Liver (tissue), 9 donors: ENCODE data around the gene ZSCAN18. TPM values are rescaled to one million over a fixed set of nuclear protein-coding genes. Genes with fewer than 3 reads are reported as not detected.

Experiments used
- DNase-seq: peaks from one replicate; pipeline ENCODE4 v3.0.0-alpha.2; 2017; ENCODE audit warnings: low spot score
- H3K27ac ChIP-seq, 2 donors: one replicate each; pipeline ENCODE4 v1.7.0; 2013; ENCODE audit warnings: inconsistent platforms in 2 of 2, low read length in 2 of 2, control low read depth in 1 of 2, low read depth in 1 of 2, mild to moderate bottlenecking in 1 of 2
- H3K27me3 ChIP-seq, 4 donors: one replicate each; pipeline versions ENCODE4 v1.6.1 to v1.7.0; 2013; ENCODE audit warnings: low read length in 3 of 4, inconsistent platforms in 1 of 4, mild to moderate bottlenecking in 1 of 4, moderate library complexity in 1 of 4; ENCODE audit not compliant: control insufficient read depth in 4 of 4, insufficient read depth in 4 of 4
- H3K36me3 ChIP-seq, 4 donors: one replicate each; pipeline versions ENCODE4 v1.6.1 to v1.7.0; 2013; ENCODE audit warnings: low read length in 3 of 4, mild to moderate bottlenecking in 3 of 4, low read depth in 1 of 4, moderate library complexity in 1 of 4; ENCODE audit not compliant: control insufficient read depth in 4 of 4, insufficient read depth in 3 of 4
- H3K4me1 ChIP-seq, 4 donors: one replicate each; pipeline versions ENCODE4 v1.6.1 to v1.7.0; 2013; ENCODE audit warnings: low read length in 3 of 4, mild to moderate bottlenecking in 3 of 4, moderate library complexity in 1 of 4; ENCODE audit not compliant: control insufficient read depth in 4 of 4, insufficient read depth in 4 of 4
- H3K4me3 ChIP-seq, 3 donors: one replicate each; pipeline versions ENCODE4 v1.6.1 to v1.7.0; 2013; ENCODE audit warnings: low read length in 3 of 3, control low read depth in 1 of 3, low read depth in 1 of 3, mild to moderate bottlenecking in 1 of 3
- H3K9ac ChIP-seq, 2 donors: one replicate each; pipeline ENCODE4 v1.7.0; 2013; ENCODE audit warnings: low read length in 2 of 2, mild to moderate bottlenecking in 2 of 2, moderate library complexity in 2 of 2, control low read depth in 1 of 2, low read depth in 1 of 2
- H3K9me3 ChIP-seq, 4 donors: one replicate each; pipeline versions ENCODE4 v1.6.1 to v1.7.0; 2013; ENCODE audit warnings: low read length in 3 of 4; ENCODE audit not compliant: control insufficient read depth in 4 of 4
- ATF3 ChIP-seq: IDR thresholded peaks from 2 replicates; pipeline ENCODE4 v1.6.1; 2016; ENCODE audit warnings: antibody characterized with exemption
- CTCF ChIP-seq: fragments of 150-350 bp; IDR thresholded peaks from 2 replicates; pipeline ENCODE4 v1.5.1; 2017; ENCODE audit warnings: improper control_type of control experiment, low read depth, low read length; ENCODE audit not compliant: missing input control
- EGR1 ChIP-seq, 2 donors: IDR thresholded peaks; 2 replicates each; pipeline ENCODE4 v1.6.1; 2016 to 2018; ENCODE audit warnings: antibody characterized with exemption in 2 of 2, low read depth in 2 of 2
- FOXA1 ChIP-seq: IDR thresholded peaks from 2 replicates; pipeline ENCODE4 v1.6.1; 2016; ENCODE audit warnings: antibody characterized with exemption
- FOXA2 ChIP-seq: IDR thresholded peaks from 2 replicates; pipeline ENCODE4 v1.6.1; 2016; ENCODE audit warnings: antibody characterized with exemption
- GABPA ChIP-seq, 2 donors: IDR thresholded peaks in 1 of 2; conservative IDR thresholded peaks in 1 of 2; 2 replicates each; pipeline ENCODE4 v1.6.1; 2016; ENCODE audit warnings: antibody characterized with exemption in 2 of 2, mild to moderate bottlenecking in 1 of 2, moderate library complexity in 1 of 2
- HNF4A ChIP-seq, 2 donors: conservative IDR thresholded peaks; 2 replicates each; pipeline ENCODE4 v1.6.1; 2016; ENCODE audit warnings: antibody characterized with exemption in 2 of 2, mild to moderate bottlenecking in 2 of 2
- JUND ChIP-seq, 2 donors: IDR thresholded peaks; 2 replicates each; pipeline ENCODE4 v1.6.1; 2016; ENCODE audit warnings: antibody characterized with exemption in 2 of 2
- MAX ChIP-seq: IDR thresholded peaks from 2 replicates; pipeline ENCODE4 v1.6.1; 2016; ENCODE audit warnings: antibody characterized with exemption
- NR2F2 ChIP-seq: IDR thresholded peaks from 2 replicates; pipeline ENCODE4 v1.6.1; 2016; ENCODE audit warnings: antibody characterized with exemption
- RAD21 ChIP-seq, 2 donors: IDR thresholded peaks; 2 replicates each; pipeline ENCODE4 v1.6.1; 2016; ENCODE audit warnings: antibody characterized with exemption in 2 of 2, mild to moderate bottlenecking in 2 of 2
- REST ChIP-seq: IDR thresholded peaks from 2 replicates; pipeline ENCODE4 v1.6.1; 2016; ENCODE audit warnings: antibody characterized with exemption, mild to moderate bottlenecking
- RXRA ChIP-seq, 2 donors: IDR thresholded peaks; 2 replicates each; pipeline ENCODE4 v1.6.1; 2017 to 2018; ENCODE audit warnings: antibody characterized with exemption in 2 of 2, mild to moderate bottlenecking in 1 of 2
- SP1 ChIP-seq: IDR thresholded peaks from 2 replicates; pipeline ENCODE4 v1.6.1; 2018; ENCODE audit warnings: antibody characterized with exemption, mild to moderate bottlenecking
- TAF1 ChIP-seq: conservative IDR thresholded peaks from 2 replicates; pipeline ENCODE4 v1.6.1; 2016; ENCODE audit warnings: antibody characterized with exemption, mild to moderate bottlenecking
- YY1 ChIP-seq: IDR thresholded peaks from 2 replicates; pipeline ENCODE4 v1.6.1; 2016; ENCODE audit warnings: antibody characterized with exemption, mild to moderate bottlenecking
- ZBTB33 ChIP-seq: IDR thresholded peaks from 2 replicates; pipeline ENCODE4 v1.6.1; 2016; ENCODE audit warnings: antibody characterized with exemption
- WGBS: extraction: QIAGEN DNeasy Blood & Tissue Kit; methylation state at CpG from one replicate; pipeline ENCODE4 v1.1.7; 2013; 5-methylcytosine and 5-hydroxymethylcytosine counted together
- polyA plus RNA-seq, 2 donors: library from polyadenylated mRNA; stranded (reverse) in 1 of 2; unstranded in 1 of 2; fragments of 200-250 nt in 1 of 2; fragments of >200 nt in 1 of 2; fragmentation: Nextera tagmentation in 1 of 2; extraction: Ambion mirVana in 1 of 2; gene quantifications; one replicate each; pipeline versions ENCODE4 v1.2.1 to v1.2.3, GENCODE V29; 2013 to 2015
- total RNA-seq, 2 donors: library from RNA; depleted of rRNA; stranded (reverse); fragments of >200 nt; gene quantifications; one replicate each; pipeline ENCODE4 v1.2.3, GENCODE V29; 2014
- donor health status: healthy.
- donor health status: healthy.
- donor health status: healthy.
- donor health status: healthy.
- donor health status: healthy.

ZSCAN18 gene
- total and polyA plus RNA-seq, 4 donors: 2.1 to 21.7 (median 11.7) TPM

GRCh38 chr19:58056861-58057260 is 41.2 kb downstream of the ZSCAN18 start:
- DNase-seq: no peak
- Histone ChIP-seq H3K36me3 (no peaks in the 10 kb centered on the region), H3K4me3 (peak overlapping the region in 1 of 3 donors; percentile 19), H3K27me3 (no peaks in the 10 kb centered on the region), H3K4me1 (no peaks in the 10 kb centered on the region), H3K27ac (no peak overlapping the region), H3K9ac (no peak overlapping the region), H3K9me3 (peaks cover 23 to 60% (median 38%) of the 10 kb centered on the region in 4 donors)
- no peak for TF ChIP-seq RXRA (IDR thresholded peaks at IDR 0.05)
- TF ChIP-seq ZBTB33: no peak
- no peak for TF ChIP-seq ATF3
- no peak for TF ChIP-seq YY1
- TF ChIP-seq REST: no peak
- no peak for TF ChIP-seq JUND (IDR thresholded peaks at IDR 0.05)
- TF ChIP-seq SP1: no peak
- TF ChIP-seq EGR1 (IDR thresholded peaks at IDR 0.05; ENCODE audit: low read depth in 2 of 2): no peak
- TF ChIP-seq CTCF: no peak
- no peak for TF ChIP-seq TAF1
- TF ChIP-seq MAX: no peak
- no peak for TF ChIP-seq RAD21 (IDR thresholded peaks at IDR 0.05)
- no peak for TF ChIP-seq GABPA (IDR thresholded peaks at IDR 0.05 in 1 of 2, conservative IDR thresholded peaks at IDR 0.05 in 1 of 2)
- no peak for TF ChIP-seq FOXA1
- no peak for TF ChIP-seq NR2F2
- WGBS: 77% methylated on average over 8 of the region's 8 CpGs

- H3K36me3 ChIP-seq: no peaks in the 10 kb centered on the region
- TF ChIP-seq NR2F2 (no peak), SP1 (no peak), FOXA2 (no peak), JUND (IDR thresholded peaks at IDR 0.05) (no peak), EGR1 (IDR thresholded peaks at IDR 0.05; ENCODE audit: low read depth in 2 of 2) (no peak), ZBTB33 (no peak), HNF4A (conservative IDR thresholded peaks at IDR 0.05) (no peak), REST (no peak), YY1 (no peak)
- no peaks in the 10 kb centered on the region for H3K27me3 ChIP-seq
- DNase-seq: no peak
- no peak overlapping the region for H3K9ac ChIP-seq
- no peak overlapping the region for H3K27ac ChIP-seq
- WGBS: 85% methylated on average over 7 of the region's 8 CpGs
- H3K4me3 ChIP-seq: peak overlapping the region in 2 of 3 donors; percentile 6 to 39
- H3K9me3 ChIP-seq: peaks cover 22 to 64% (median 39%) of the 10 kb centered on the region in 4 donors
- H3K4me1 ChIP-seq: no peaks in the 10 kb centered on the region
These were observed 41.8 kb downstream of the ZSCAN18 start for GRCh38 chr19:58056261-58056660.
